ENCODE measurements around the gene KCNAB1.

Gene KCNAB1

DNA sequence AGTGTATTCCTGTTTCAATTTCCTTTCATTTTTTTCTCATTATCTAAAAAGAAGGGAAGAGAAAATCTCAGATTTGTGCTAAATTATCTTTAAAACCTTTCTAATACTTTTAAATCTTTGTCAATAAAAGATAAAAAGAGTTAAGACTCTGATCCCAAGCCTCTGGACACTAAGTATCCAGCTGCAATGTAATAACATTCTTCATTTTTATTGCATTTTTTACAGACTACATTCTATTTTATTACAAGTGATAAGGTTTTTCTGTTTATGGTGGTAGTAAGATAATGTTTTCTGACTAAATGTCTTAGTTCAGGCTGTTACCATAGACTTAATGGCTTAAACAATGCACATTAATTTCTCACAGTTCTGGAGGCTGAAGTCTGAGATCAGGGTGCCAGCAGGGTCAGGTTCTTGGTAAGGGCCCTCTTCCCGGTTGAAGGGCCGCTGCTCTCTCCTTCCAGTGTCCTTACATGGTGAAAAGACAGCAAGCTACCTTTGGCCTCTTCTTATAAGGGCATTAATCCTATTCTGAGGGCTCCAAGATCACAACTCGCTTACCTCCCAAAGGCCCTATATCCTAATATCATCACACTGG lies 19.7 kb downstream of the KCNAB1 start:
- no peak for DNase-seq (ENCODE audit: low spot score)

- DNase-seq (ENCODE audit: low spot score): no peak
Measured at GRCh38 chr3:156142702-156143101, 22.3 kb downstream of the KCNAB1 start.

DNA sequence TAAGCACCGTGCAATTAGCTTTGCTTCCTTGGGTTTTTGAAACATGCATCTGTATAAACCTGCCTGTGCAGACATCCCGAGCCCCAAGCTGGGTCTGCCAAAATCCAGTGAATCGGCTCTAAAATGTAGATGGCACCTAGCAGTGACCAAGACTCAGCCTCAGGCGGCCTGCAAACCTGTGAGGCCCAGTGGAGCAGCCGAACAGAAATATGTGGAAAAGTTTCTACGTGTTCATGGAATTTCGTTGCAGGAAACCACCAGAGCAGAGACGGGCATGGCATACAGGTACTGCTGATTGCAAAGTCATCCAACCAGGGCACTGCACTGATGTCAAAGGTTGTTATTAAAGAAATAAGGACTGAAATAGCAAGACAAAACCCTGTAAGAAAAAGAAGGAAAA lies 22.8 kb downstream of the KCNAB1 start:
- no peak for DNase-seq (ENCODE audit: low spot score)

- DNase-seq (ENCODE audit: low spot score): no peak
Measured at GRCh38 chr3:156144060-156144459, 23.7 kb downstream of the KCNAB1 start.

DNA sequence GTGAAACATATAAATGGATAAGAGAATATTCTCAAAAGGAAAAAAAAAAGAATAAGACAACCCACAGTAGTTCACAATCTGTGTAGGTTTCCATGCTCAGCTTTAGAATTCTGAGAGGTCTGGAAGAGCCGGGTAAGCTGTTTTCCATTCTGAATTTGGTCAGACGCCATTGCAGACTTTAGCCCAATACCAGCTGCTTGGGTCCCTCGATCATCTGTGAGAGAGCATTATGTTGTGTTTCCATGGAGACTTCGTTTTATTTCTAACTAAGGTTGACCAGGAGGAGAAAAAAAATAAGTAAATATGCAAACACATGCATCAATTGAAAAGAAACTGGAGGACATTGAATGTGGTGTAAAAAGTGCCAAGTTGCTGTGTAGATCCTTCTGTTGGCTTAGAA lies 25.5 kb downstream of the KCNAB1 start:
- no peak for DNase-seq (ENCODE audit: low spot score)

- no peak for DNase-seq (ENCODE audit: low spot score)
Measured at GRCh38 chr3:156148345-156148945, 28.1 kb downstream of the KCNAB1 start.

DNA sequence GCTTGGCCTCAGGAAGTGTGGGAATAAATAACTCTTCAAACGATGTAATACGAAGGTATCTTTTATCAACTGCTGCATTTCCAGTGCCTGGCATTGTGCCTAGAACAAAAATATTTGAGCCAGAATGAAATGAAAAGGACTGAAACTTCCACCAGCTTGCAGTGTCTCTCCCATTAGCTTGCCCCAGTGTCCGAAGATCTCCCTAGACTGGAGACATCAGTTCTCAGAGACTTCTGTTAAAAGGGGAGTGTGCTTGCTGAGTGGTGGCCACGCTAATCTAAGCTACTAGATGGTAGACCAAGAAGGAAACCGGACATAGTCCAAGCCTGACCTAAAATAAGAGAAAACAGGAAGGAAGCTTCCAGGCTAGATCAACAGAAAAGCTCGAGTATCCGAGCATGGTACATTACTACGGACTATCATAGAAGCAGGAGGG lies 28.6 kb downstream of the KCNAB1 start:
- no peak for DNase-seq (ENCODE audit: low spot score)

GRCh38 chr3:156149876-156150275 lies 29.5 kb downstream of the KCNAB1 start:
- DNase-seq (ENCODE audit: low spot score): no peak

GRCh38 chr3:156150434-156151066 lies 30.2 kb downstream of the KCNAB1 start:
- DNase-seq (ENCODE audit: low spot score): peak; percentile 71

DNA sequence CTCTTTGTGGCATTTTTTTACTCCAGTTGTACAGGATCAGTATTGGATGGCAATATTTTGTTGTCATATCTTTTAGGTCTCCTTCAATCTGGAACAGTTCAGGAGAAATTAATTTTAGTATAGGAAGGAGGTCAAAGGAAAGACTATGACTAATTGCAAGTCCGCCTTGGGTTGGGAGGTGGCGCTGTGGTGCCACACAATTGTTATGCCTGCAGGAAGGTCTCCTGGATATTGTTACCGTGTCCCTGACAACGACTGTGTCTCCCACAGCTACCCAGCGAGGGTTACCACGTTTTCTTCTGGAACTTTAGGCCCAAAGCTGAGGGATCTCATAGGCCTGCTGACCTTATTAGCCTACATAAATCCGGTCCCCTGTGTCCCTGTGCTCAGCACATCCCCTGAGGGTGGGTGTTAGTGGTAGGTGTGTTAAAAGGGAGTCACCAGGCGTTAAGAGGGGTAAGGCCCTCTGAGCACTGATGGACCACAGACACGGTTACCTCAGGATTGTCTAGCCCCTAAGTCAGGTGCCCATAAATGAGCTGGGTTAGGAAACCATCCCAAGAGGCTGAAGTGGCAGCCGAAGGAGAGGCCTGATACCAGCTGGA lies 31.5 kb downstream of the KCNAB1 start:
- peak; percentile 74 for DNase-seq (ENCODE audit: low spot score)

DNA sequence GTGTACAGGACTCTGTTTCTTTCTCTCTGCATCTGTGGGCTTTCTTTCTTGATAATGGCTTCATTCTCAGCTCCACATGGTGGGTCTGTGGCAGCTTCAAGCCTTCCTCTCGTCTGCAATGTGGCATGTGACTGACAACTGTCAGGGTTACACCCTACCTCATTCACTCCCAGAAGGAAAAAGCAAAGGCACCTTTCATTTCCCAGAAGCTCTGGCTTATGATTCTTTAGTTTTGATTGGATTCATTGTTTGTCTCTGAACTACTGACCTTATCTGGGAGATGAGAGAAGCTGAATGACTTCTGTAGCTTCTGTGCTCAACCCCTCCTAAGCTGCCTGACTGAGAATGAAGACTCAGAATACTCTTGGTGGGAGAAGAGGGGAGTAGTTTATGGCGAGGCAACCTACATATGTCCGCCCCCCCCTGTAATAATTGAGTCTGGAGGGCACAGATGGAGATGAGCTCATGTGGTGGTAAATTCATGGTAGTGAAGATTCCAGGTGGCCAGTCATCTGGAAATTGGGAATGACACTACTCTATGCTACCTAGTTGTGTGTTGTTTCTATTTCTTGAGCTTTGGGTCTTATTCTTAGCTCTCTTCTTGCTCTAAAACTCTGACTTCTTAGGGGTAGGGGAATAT lies 38.4 kb downstream of the KCNAB1 start:
- DNase-seq (ENCODE audit: low spot score): no peak

DNA sequence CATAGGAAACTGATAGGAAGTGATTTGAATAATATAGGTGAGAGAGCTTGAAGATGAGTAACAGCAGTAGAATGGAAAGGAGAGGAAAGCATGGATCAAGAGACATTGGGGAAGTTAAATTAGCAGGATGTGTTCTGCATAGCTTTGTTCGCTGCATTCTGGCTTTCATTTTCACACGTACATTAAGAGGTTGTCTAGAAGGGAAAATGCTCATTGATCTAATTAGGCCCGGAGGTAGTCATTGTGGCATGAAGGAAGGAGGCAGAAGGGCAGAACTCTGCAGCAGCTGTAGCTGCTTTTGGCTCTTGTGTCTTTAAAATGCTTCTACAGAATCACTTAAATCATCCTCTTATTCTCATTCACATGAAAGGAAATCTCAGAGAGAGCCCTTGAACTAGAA lies 40.3 kb downstream of the KCNAB1 start:
- DNase-seq (ENCODE audit: low spot score): no peak

DNA sequence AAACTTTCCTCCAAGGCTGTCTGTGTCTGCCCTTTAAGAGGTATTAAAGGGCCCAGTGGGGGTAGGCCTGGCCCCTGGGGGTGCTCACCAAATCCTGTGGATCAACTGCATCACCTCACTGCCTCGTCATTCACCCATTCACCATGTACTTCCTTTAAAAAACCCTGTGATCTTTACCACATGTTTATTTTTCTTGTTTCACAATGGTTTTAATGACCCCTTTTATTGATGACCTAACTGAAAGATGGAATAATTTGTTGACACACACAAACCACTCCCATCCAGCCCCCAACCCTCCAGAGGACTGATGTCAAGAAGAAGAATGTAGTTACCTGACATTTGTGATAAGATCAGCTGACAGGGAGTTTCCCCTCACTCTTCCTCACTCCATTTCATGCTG lies 40.8 kb downstream of the KCNAB1 start:
- no peak for DNase-seq (ENCODE audit: low spot score)

DNA sequence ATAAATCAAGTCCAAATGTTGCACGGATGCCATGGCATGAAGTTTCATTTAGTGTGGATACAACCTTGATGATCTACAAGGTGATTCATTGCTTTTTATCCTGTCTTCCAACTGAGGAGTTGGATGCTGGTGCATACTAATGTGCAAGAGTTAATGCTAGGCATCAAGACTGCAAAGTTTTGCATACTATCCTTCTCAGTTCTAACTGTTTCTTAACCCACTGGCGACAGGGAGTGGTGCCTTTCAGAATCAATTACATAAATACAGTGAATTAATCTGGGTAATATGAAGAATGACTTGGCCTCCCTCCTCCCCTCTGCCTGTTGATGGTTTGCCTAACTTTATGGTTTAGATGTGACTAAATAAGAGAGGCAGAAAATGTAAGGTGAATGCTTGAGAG lies 43.5 kb downstream of the KCNAB1 start:
- no peak for DNase-seq (ENCODE audit: low spot score)

DNA sequence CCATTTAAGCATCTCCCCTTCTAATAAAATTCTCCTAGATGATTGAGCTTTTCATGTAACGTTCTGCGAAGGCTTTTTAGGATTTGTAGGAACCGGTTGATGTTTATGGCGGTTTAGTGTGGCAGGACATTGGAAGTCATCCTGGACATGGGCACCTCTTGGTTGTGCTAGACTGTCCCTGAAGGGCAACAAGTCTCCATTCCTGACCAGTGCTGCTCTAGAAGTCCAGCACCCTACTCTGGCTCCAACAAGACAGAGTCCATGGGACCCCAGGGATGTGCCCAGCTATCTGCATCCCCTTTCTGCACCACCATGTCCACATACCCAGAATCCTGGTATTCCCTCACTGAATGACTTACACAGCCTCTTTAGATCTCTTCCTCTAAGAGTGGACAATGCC lies 46.4 kb downstream of the KCNAB1 start:
- DNase-seq (ENCODE audit: low spot score): no peak

DNA sequence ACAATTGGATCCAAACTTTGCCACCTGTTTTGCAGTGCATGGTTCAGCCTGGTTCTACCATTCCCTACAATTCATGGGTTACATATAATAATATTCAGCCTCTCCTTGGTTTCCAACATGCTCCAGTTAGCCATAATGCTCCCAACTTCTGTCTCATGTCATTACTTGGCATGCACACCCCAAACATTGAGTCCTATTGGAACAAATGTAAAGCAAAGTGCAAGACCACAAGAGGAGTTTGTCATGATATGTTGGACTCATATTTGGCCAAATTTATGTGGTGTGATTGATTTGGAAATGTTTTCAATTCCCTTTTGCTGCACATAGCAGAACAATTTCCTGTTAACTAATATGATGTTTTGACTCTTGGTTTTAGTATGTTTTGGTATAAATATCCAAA lies 50.2 kb downstream of the KCNAB1 start:
- DNase-seq (ENCODE audit: low spot score): no peak

GRCh38 chr3:156171281-156172267 lies 51.2 kb downstream of the KCNAB1 start:
- DNase-seq (ENCODE audit: low spot score): no peak

GRCh38 chr3:156172536-156172935 lies 52.2 kb downstream of the KCNAB1 start:
- no peak for DNase-seq (ENCODE audit: low spot score)

DNA sequence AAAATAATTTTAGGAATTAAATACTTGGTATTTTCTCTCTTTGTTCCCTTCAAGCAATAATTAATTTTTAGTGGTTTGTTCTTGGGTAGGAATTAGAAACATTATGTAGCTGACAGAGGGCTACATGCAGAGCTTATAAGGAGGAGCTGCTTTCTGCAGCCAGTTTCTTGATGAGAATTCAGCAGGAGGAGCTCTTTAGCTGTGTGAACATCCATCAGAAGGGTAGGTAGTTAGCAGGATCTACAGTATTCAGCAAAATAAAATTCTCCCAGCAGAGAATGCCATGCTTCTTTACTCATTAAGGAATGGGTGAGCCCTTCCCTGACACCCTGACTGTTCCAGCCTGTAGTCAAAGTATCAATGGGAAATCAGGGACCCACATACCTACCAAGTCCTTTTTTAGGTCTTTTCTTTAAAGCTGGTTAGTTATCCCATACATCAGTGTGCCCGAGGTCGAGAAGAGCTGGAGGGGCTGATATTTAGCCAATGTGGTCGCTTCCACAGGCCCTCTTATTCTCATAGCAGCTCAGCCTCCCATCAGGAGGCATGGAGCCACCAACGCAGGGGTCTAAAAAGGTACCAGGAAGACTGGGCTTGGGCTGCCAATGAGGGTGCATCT lies 54.0 kb downstream of the KCNAB1 start:
- peak; percentile 61 for DNase-seq (ENCODE audit: low spot score)

- no peak for DNase-seq (ENCODE audit: low spot score)
Measured at GRCh38 chr3:156175570-156175969, 55.2 kb downstream of the KCNAB1 start.

- DNase-seq (ENCODE audit: low spot score): no peak
Measured at GRCh38 chr3:156176048-156176447, 55.7 kb downstream of the KCNAB1 start.

Measured in GM03348 (cell line).